GM21619 (cell line): Measurements from ENCODE around the gene CACNA1A.
"Not testable (repeated sequence)": the region's sequence is repeated elsewhere in the genome, so short reads cannot be mapped to it uniquely, and the experiment has no call there.

Source experiments
- ATAC-seq: cut with Tn5 transposase; IDR thresholded peaks from one replicate; pipeline ENCODE4 v1.9.1; 2021; ENCODE audit not compliant: unreplicated experiment

The CACNA1A gene

DNA sequence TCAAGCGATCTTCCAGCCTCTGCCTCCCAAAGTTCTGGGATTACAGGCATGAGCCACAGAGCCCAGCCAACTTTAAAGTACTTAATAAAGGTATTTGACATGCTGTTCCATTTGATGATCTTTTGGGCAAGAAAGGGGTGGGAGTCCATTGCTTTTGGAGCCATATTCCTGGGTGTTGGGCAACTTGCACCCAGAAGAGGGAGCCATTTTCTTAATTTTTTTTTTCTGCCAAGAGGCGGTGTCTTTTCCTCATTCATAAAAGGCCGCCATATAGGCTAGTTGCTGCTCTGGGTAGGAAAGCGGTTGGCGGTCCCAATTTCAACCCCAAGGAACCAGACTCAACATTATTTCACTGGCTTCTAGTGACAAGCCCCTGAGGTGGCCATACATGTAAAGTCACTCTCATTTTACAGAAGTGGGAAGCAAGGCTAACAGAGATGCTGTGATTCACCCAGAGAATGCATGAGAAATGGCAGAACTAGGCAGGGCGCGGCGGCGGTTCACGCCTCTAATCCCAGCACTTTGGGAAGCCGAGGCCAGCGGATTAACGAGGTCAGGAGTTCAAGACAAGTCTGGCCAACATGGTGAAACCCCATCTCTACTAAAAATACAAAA is 139.6 kb downstream of the CACNA1A start:
- ATAC-seq: no peak

- ATAC-seq: no peak
Measured at GRCh38 chr19:13363954-13364353, 142.3 kb downstream of the CACNA1A start.

- ATAC-seq: no peak
Measured at GRCh38 chr19:13363245-13363644, 143.0 kb downstream of the CACNA1A start.

- no peak for ATAC-seq
Measured at GRCh38 chr19:13362668-13363067, 143.6 kb downstream of the CACNA1A start.

DNA sequence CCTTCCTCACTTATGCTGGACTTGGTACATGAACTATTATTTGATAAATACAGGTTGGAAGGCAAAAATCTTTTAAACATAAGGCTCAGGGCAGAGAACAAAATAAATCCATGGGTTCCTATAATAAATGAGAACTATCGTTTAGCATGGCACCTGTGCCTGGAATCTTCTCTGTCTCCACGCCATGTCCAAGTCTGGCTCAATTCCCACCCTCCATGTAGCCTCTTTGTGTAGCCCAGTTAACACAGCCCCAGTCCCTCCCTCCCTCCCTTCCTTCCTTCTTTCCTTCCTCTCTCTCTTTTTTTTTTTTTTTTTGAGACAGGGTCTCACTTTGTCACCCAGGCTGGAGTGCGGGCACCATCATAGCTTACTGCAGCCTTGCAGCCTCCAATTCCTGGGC is 144.6 kb downstream of the CACNA1A start:
- ATAC-seq: not testable (repeated sequence)

GRCh38 chr19:13356686-13357280 is 149.5 kb downstream of the CACNA1A start:
- ATAC-seq: no peak

- no peak for ATAC-seq
Measured at GRCh38 chr19:13356185-13356584, 150.1 kb downstream of the CACNA1A start.

DNA sequence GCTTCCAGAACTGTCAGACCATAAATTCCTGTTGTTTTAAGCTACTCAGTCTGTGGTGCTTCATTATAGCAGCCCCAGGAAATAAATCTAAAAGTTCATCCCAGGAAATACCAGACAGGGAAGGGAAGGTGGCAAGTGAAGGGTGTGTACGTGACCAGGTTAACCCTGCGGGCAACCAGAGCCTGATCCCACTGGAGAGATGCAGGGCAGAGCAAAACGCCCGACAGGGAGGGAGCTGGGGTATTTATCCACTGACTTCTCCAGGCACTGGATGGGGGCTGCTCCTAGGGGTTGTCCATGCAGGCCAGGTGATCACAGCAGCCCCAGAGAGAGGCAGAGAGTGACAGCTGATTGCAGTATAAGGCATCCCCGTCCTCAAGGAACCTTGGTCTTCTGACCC is 150.9 kb downstream of the CACNA1A start:
- no peak for ATAC-seq

GRCh38 chr19:13353625-13354024 is 152.7 kb downstream of the CACNA1A start:
- no peak for ATAC-seq

- ATAC-seq: no peak
Measured at GRCh38 chr19:13350759-13351158, 155.5 kb downstream of the CACNA1A start.

DNA sequence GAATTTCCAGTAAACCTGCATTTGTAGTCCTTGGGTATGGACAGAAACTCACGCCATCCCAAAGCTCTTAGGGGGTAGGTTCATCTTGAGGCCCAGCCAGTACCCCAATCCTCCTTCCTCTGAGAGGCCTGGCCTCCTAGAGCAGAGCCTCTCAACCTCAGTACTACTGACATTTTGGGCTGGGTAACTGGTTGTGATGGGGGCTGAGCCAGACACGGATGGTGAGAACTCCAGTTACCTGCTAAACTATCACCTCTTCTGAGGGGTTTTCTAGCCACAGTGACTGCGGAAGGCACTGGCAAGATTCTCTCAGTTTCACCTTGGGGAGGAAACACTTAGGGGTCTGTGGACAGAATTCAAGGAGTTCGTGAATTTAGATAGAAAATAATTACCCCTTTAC is 156.2 kb downstream of the CACNA1A start:
- ATAC-seq: no peak

DNA sequence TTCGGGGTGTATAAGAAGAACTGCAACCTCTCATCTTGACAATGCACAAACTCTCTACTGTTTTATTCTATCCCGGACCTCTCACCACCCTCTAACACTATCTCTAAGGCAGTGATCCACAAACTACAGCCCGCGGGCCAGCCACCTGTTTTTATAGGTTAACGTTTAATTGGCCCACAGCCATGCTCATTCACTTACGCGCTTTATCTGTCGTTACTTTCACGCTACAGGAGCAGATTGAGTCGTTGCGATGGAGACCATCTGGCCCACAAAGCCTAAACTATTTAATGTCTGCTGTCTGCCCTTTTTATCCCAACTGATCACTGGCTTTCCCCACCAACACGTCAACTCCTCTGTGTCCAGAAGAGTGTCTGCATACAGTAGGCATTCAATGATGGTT is 158.9 kb downstream of the CACNA1A start:
- no peak for ATAC-seq

- ATAC-seq: no peak
Measured at GRCh38 chr19:13343514-13343913, 162.8 kb downstream of the CACNA1A start.

GRCh38 chr19:13342672-13343071 is 163.6 kb downstream of the CACNA1A start:
- no peak for ATAC-seq

GRCh38 chr19:13339869-13340268 is 166.4 kb downstream of the CACNA1A start:
- ATAC-seq: no peak

GRCh38 chr19:13337181-13337580 is 169.1 kb downstream of the CACNA1A start:
- ATAC-seq: no peak

DNA sequence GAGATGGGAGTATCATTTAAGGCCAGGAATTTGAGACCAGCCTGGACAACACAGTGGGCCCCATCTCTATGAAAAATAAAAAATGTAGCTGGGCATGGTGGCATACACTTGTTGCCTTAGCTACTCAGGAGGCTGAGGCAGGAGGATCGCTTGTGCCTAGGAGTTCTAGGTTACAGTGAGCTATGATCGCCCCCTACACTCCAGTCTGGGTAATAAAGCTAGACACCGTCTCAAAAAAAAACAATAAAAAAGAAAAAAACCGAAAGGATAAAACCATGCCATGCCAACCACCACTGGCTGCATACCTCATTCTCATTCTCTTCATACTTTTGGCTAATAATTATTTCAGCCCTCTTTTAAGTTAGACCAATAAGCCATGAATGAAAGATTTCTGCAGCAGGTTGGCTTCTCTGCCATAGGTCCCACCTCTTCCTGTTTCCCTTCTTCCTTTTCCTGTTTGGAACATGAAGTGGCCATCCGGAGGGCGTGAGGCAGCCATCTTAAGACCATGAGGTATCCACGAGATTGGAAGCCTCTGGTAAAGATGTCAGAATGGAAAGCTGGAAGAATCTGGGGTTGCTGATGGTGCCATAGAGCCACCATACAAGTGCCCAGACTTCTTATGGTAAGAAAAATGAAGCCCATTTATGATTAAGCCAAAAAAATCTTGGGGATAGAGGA is 171.3 kb downstream of the CACNA1A start:
- no peak for ATAC-seq

DNA sequence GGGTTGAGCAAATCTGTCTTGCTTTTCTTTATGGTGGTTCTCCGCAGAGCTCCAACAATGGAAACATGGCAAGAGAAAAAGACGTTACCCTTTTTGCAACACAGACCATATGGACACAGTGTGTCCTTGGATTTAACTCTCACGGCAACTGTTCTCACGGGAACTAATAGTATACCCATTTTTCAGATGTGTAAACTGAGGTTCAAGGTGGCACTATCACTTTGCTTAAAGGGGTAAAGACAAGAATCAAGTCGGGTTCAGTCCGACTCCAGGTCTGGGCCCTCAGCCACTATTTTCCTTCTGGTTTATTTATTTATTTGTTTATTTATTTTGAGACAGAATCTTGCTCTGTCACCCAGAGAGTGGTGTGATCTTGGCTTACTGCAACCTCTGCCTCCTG is 176.0 kb downstream of the CACNA1A start:
- no peak for ATAC-seq

- no peak for ATAC-seq
Measured at GRCh38 chr19:13329766-13330165, 176.5 kb downstream of the CACNA1A start.

- ATAC-seq: no peak
Measured at GRCh38 chr19:13328241-13328640, 178.0 kb downstream of the CACNA1A start.

DNA sequence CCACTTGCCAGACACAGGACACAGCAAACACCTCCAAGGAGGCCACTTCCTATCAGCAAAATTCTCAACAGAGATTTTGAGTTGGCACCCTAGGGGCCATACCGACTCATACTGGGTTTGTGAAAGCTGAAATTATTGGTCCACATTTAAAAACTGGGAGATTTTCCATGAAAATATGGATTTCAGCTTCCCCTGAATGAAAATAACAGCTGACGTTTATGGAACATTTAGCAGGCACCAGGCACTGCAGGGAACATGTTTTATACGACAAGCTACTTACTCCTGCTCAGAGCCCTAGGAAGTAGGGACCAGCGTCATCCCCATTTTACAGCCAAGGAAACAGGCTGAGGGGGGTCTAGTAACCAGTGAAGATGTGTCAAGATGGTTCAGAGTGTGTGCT is 186.8 kb downstream of the CACNA1A start:
- no peak for ATAC-seq

DNA sequence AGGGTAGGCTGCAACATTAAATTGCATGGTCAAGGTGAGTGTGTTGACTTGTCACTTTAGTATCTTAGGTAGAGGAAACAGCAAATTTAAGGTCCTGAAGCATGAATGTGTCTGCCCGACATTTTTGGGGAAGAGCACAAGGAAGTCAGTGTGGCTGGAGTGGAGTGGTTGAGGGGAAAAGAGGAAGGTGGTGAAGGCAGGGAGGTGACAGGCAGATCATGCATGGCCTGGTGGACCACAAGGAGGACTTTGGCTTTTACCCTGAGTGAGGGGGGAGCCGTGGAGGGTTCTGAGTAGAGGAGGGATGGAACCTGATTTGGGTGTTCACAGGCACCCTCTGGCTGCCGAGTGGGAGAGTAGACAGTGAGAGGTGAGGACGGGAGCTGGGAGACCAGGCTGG is 188.1 kb downstream of the CACNA1A start:
- ATAC-seq: no peak

GRCh38 chr19:13315495-13315894 is 190.8 kb downstream of the CACNA1A start:
- ATAC-seq: no peak
